Osteocyte (in vitro differentiated cells): Measurements from ENCODE around the gene TTLL13. TPM values are rescaled to one million over a fixed set of nuclear protein-coding genes. Genes with fewer than 3 reads are reported as not detected.
A peak's percentile ranks its signal among the peaks of the same experiment; 100 is the strongest.
"Not testable (repeated sequence)": the region's sequence is repeated elsewhere in the genome, so short reads cannot be mapped to it uniquely, and the experiment has no call there.

ENCODE experiments used
- DNase-seq: peaks from one replicate; pipeline ENCODE4 v3.0.0; 2021; ENCODE audit warnings: mixed read lengths; ENCODE audit not compliant: unreplicated experiment; ENCODE audit errors: extremely low spot score
- H3K27ac Mint-ChIP-seq: one replicate; pipeline ENCODE4 v1.8.0; 2021; ENCODE audit warnings: mild to moderate bottlenecking, mixed read lengths; ENCODE audit not compliant: unreplicated experiment
- H3K27me3 Mint-ChIP-seq: one replicate; pipeline ENCODE4 v1.8.0; 2021; ENCODE audit warnings: mixed read lengths; ENCODE audit not compliant: unreplicated experiment
- H3K36me3 Mint-ChIP-seq: one replicate; pipeline ENCODE4 v1.8.0; 2021; ENCODE audit warnings: mixed read lengths; ENCODE audit not compliant: unreplicated experiment
- H3K4me1 Mint-ChIP-seq: one replicate; pipeline ENCODE4 v1.8.0; 2021; ENCODE audit warnings: mixed read lengths; ENCODE audit not compliant: unreplicated experiment
- H3K4me3 Mint-ChIP-seq: one replicate; pipeline ENCODE4 v1.8.0; 2021; ENCODE audit warnings: mild to moderate bottlenecking, moderate library complexity, mixed read lengths; ENCODE audit not compliant: unreplicated experiment
- H3K9me3 Mint-ChIP-seq: one replicate; pipeline ENCODE4 v1.8.0; 2021; ENCODE audit warnings: mixed read lengths; ENCODE audit not compliant: unreplicated experiment
- CTCF ChIP-seq: fragments of 200-600 bp; sonication (generic); IDR thresholded peaks from 2 replicates; pipeline ENCODE4 v1.5.0; 2021; ENCODE audit warnings: antibody characterized with exemption, mild to moderate bottlenecking, moderate library complexity
- total RNA-seq: library from RNA; stranded (reverse); gene quantifications from 2 replicates; pipeline ENCODE4 v1.2.1, GENCODE V29; 2021

TTLL13 gene
- total RNA-seq, 1 donor from 2014 or later = not detected

- DNase-seq = no peak
- Mint-ChIP-seq H3K4me1 (no peaks in the 10 kb centered on the region), H3K9me3 (no peaks in the 10 kb centered on the region), H3K4me3 (no peak overlapping the region), H3K27me3 (no peaks in the 10 kb centered on the region), H3K36me3 (peaks cover 3% of the 10 kb centered on the region), H3K27ac (no peak overlapping the region)
- TF ChIP-seq CTCF = no peak
These were observed 5.3 kb upstream of the TTLL13 start for GRCh38 chr15:90243943-90244639.

GRCh38 chr15:90248789-90249202 lies 560 bp upstream of the TTLL13 start:
- H3K4me1 Mint-ChIP-seq = peaks cover 6% of the 10 kb centered on the region
- H3K27me3 Mint-ChIP-seq = no peaks in the 10 kb centered on the region
- no peak for TF ChIP-seq CTCF
- no peaks in the 10 kb centered on the region for H3K9me3 Mint-ChIP-seq
- H3K27ac Mint-ChIP-seq = peak overlapping the region; percentile 50
- DNase-seq = no peak
- peak overlapping the region; percentile 76 for H3K4me3 Mint-ChIP-seq
- H3K36me3 Mint-ChIP-seq = no peaks in the 10 kb centered on the region

GRCh38 chr15:90257776-90258175 lies 8.4 kb downstream of the TTLL13 start:
- DNase-seq = no peak
- Mint-ChIP-seq H3K36me3 (no peaks in the 10 kb centered on the region), H3K27ac (no peak overlapping the region), H3K4me1 (no peaks in the 10 kb centered on the region), H3K4me3 (no peak overlapping the region), H3K9me3 (no peaks in the 10 kb centered on the region), H3K27me3 (no peaks in the 10 kb centered on the region)
- no peak for TF ChIP-seq CTCF

GRCh38 chr15:90259524-90259923 lies 10.2 kb downstream of the TTLL13 start:
- no peaks in the 10 kb centered on the region for H3K36me3 Mint-ChIP-seq
- no peak for DNase-seq

GRCh38 chr15:90260731-90261130 lies 11.4 kb downstream of the TTLL13 start:
- H3K9me3 Mint-ChIP-seq = not testable (repeated sequence)

More at GRCh38 chr15:90259524-90259923, 10.2 kb downstream of the TTLL13 start:
- TF ChIP-seq CTCF = no peak
- Mint-ChIP-seq H3K27ac (no peak overlapping the region), H3K4me3 (no peak overlapping the region), H3K9me3 (no peaks in the 10 kb centered on the region), H3K27me3 (no peaks in the 10 kb centered on the region), H3K4me1 (no peaks in the 10 kb centered on the region)

More at GRCh38 chr15:90260731-90261130, 11.4 kb downstream of the TTLL13 start:
- H3K27ac Mint-ChIP-seq, H3K36me3 Mint-ChIP-seq, H3K4me1 Mint-ChIP-seq, H3K4me3 Mint-ChIP-seq, H3K27me3 Mint-ChIP-seq, DNase-seq: not testable (repeated sequence)
